H1 (cell line): ENCODE results near the gene KRT84. TPM values are rescaled to one million over a fixed set of nuclear protein-coding genes. Genes with fewer than 3 reads are reported as not detected.

Experiments
- EP300 ChIP-seq, 2 experiments: IDR thresholded peaks; 1 replicate in 1 of 2; 2 replicates in 1 of 2; pipeline ENCODE4 v1.6.1; 2011 to 2012; ENCODE audit warnings: low read depth in 2 of 2, low read length in 2 of 2, mild to moderate bottlenecking in 2 of 2, borderline replicate concordance in 1 of 2, inconsistent platforms in 1 of 2, moderate library complexity in 1 of 2
- GABPA ChIP-seq: IDR thresholded peaks from 2 replicates; pipeline ENCODE4 v1.6.1; 2011; ENCODE audit warnings: mild to moderate bottlenecking, low read length, moderate library complexity, borderline replicate concordance; ENCODE audit not compliant: insufficient read depth
- HDAC6 ChIP-seq: IDR thresholded peaks from one replicate; pipeline ENCODE4 v1.7.1; 2012; ENCODE audit warnings: low read depth, mild to moderate bottlenecking, inconsistent platforms, low read length, moderate library complexity
- MAFK ChIP-seq: IDR thresholded peaks from 2 replicates; pipeline ENCODE4 v1.6.1; 2012; ENCODE audit warnings: low read depth, mild to moderate bottlenecking, improper control_type of control experiment, low read length
- NRF1 ChIP-seq: IDR thresholded peaks from 2 replicates; pipeline ENCODE4 v1.6.1; 2011; ENCODE audit warnings: mild to moderate bottlenecking, low read depth, low read length, improper control_type of control experiment
- polyA plus RNA-seq, 7 experiments: library from polyadenylated mRNA; depleted of rRNA in 3 of 7; stranded (reverse) in 5 of 7; unstranded in 2 of 7; fragments of >200 nt in 5 of 7; fragments of 200-250 nt in 2 of 7; gene quantifications; 1 replicate in 5 of 7; 2 replicates in 1 of 7; 4 replicates in 1 of 7; pipeline versions ENCODE4 v1.2.1 to v1.2.3, GENCODE V29; 2011 to 2013; ENCODE audit warnings: missing spikeins in 2 of 7, mixed read lengths in 2 of 7
- total RNA-seq: library from RNA; stranded (reverse); fragmentation: NEBNext Ultra II Directional; extraction: Animal tissue kit (Norgen Biotek cat#: 25700); gene quantifications from 2 replicates; pipeline ENCODE4 v1.2.1, GENCODE V29; 2021

The KRT84 gene
- total and polyA plus RNA-seq, 2 of the 8 experiments (the other 6 are each of a cell fraction or from before 2014, with no cell fraction given), result not detected

GRCh38 chr12:52332381-52332780, 53.1 kb downstream of the KRT84 start (continued):
- TF ChIP-seq MAFK (no peak), GABPA (no peak), EP300 (IDR thresholded peaks at IDR 0.05; ENCODE audit: borderline replicate concordance in 1 of 2, low read depth in 2 of 2, low read length in 2 of 2) (no peak), HDAC6 (no peak), NRF1 (no peak)
- TF ChIP-seq, all 59 proteins: peak for 0
